ENCODE results near the gene ZYG11A. TPM values are rescaled to one million over a fixed set of nuclear protein-coding genes. Genes with fewer than 3 reads are reported as not detected.

ZYG11A gene
- total and polyA plus RNA-seq, 2 donors (not counting 3 experiments of a cell fraction or from before 2014, with no cell fraction given): 0.40 to 2.1 TPM

- Histone ChIP-seq H2AFZ (ENCODE audit: low read depth, low read length) (no peak overlapping the region), H3K4me3 (replicated peaks in 1 of 3; ENCODE audit: insufficient read depth in 1 of 3, low read depth in 1 of 3, low read length in 3 of 3) (no peak overlapping the region), H3K27ac (ENCODE audit: insufficient read depth, low read depth, low read length) (no peak overlapping the region), H3K9me1 (replicated peaks; ENCODE audit: control insufficient read depth, extremely low read depth, insufficient read depth, low read length) (no peaks in the 10 kb centered on the region), H3K36me3 (ENCODE audit: control insufficient read depth in 2 of 2, extremely low read depth in 1 of 2, insufficient read depth in 2 of 2, low read length in 2 of 2) (peaks cover 0 to 2% of the 10 kb centered on the region in 2 experiments), H3K27me3 (ENCODE audit: control insufficient read depth in 2 of 2, insufficient read depth in 2 of 2, low read length in 2 of 2) (no peaks in the 10 kb centered on the region), H3K9ac (replicated peaks; ENCODE audit: extremely low read depth, insufficient read depth, low read length) (no peak overlapping the region), H3K4me2 (ENCODE audit: insufficient read depth, low read length) (no peak overlapping the region), H3K9me3 (replicated peaks; ENCODE audit: control insufficient read depth, insufficient read depth, low read length) (no peaks in the 10 kb centered on the region), H3K79me2 (ENCODE audit: control insufficient read depth, insufficient read depth, low read length) (no peaks in the 10 kb centered on the region), H3K4me1 (ENCODE audit: control insufficient read depth, extremely low read depth, insufficient read depth, low read length) (no peaks in the 10 kb centered on the region), H4K20me1 (replicated peaks; ENCODE audit: control insufficient read depth, extremely low read depth, insufficient read depth, low read length) (no peaks in the 10 kb centered on the region)
- dilution Hi-C loops (cut with MboI; ENCODE audit: extremely low pct_ligation_motif_present, low sequenced_read_pairs) (no loop called here), intact Hi-C loops (cut with micrococcal nuclease) (loop anchor here (1.0 kb wide), 1 partner anchor 125 kb away; no protein-coding TSS in a partner anchor)
- CTCF ChIA-PET: interaction anchor here (0.6 to 1.9 kb wide), 9 partner anchors 9 to 422 kb away, joined by 3 to 12 read pairs (median 4); partner anchors contain the start of genes ECHDC2, ORC1, PRPF38A and ZYG11A
- BruUV-seq (replicated peaks): no TSS peak
- DNase-seq (ENCODE audit: low read depth, low spot score) (peak; percentile 25), FAIRE-seq (peak; percentile 37)
- POLR2A ChIA-PET: interaction anchor here (0.5 kb wide), 1 partner anchor 60 kb away, joined by 4 read pairs; no protein-coding TSS in a partner anchor
- TF ChIP-seq CTCF (IDR thresholded peaks at IDR 0.05; ENCODE audit: extremely low read depth in 1 of 2, insufficient read depth in 1 of 2, low read depth in 1 of 2, low read length in 2 of 2) (no peak), FOS (IDR thresholded peaks at IDR 0.05; ENCODE audit: borderline replicate concordance, insufficient read depth, low read length) (no peak), MAX (IDR thresholded peaks at IDR 0.05; ENCODE audit: insufficient read depth, insufficient read length) (no peak), POLR2AphosphoS5 (IDR thresholded peaks at IDR 0.05; ENCODE audit: insufficient read depth, low read depth, low read length) (no peak), EZH2 (IDR thresholded peaks at IDR 0.05; ENCODE audit: borderline replicate concordance, low read depth, low read length, severe bottlenecking) (no peak), POLR2A (IDR thresholded peaks at IDR 0.05; ENCODE audit: low read depth, low read length) (no peak), MYC (IDR thresholded peaks at IDR 0.05; ENCODE audit: low read depth, low read length) (no peak), JUN (IDR thresholded peaks at IDR 0.05; ENCODE audit: borderline replicate concordance, insufficient read depth, insufficient read length, low read depth) (no peak), GATA2 (IDR thresholded peaks at IDR 0.05; ENCODE audit: insufficient read depth, insufficient read length, low read depth, low read length) (no peak)
These were observed 16.7 kb upstream of the ZYG11A start for GRCh38 chr1:52825868-52826267.

Data from endothelial cell of umbilical vein (primary cell).